Caco-2 (cell line): Measurements from ENCODE around the gene GALNTL6. TPM values are rescaled to one million over a fixed set of nuclear protein-coding genes. Genes with fewer than 3 reads are reported as not detected.

ENCODE experiments used
- BruUV-seq: library from RNA; stranded (reverse); fragments of 400-500 nt; replicated peaks from 2 replicates; lab custom pipeline; 2021; lab: Mats Ljungman, UMichigan
- CTCF ChIA-PET: fragments of 300-600 bp; sonication (Branson Sonifier 250); formaldehyde crosslinking; loops from one replicate; lab custom pipeline; 2022; ENCODE audit warnings: antibody characterized with exemption; lab: Charles Lee
- POLR2A ChIA-PET: fragments of 300-600 bp; sonication (Branson Sonifier 250); formaldehyde crosslinking; loops from one replicate; lab custom pipeline; 2022; ENCODE audit warnings: antibody characterized with exemption; lab: Charles Lee
- DNase-seq, 2 experiments: peaks; one replicate each; pipeline versions ENCODE4 v3.0.0 to v3.0.0-alpha.2; 2020 to 2022
- H3K27me3 ChIP-seq: replicated peaks from 2 replicates; pipeline ENCODE4 v1.6.0; 2011; ENCODE audit warnings: low read length; ENCODE audit not compliant: control insufficient read depth, insufficient read depth
- H3K36me3 ChIP-seq: 2 replicates; pipeline ENCODE4 v1.5.1; 2011; ENCODE audit warnings: low read length; ENCODE audit not compliant: control insufficient read depth, insufficient read depth
- H3K4me1 ChIP-seq: fragments of 250-450 bp; sonication (Bioruptor Pico); 2 replicates; pipeline ENCODE4 v1.5.1; 2020; ENCODE audit warnings: mild to moderate bottlenecking
- H3K4me3 ChIP-seq: 2 replicates; pipeline ENCODE4 v1.5.1; 2011; ENCODE audit warnings: low read depth, mild to moderate bottlenecking, control low read depth, low read length
- H3K9me3 ChIP-seq: fragments of 250-450 bp; sonication (Bioruptor Pico); 2 replicates; pipeline ENCODE4 v1.5.1; 2020; ENCODE audit warnings: mild to moderate bottlenecking, moderate library complexity
- H3K27ac Mint-ChIP-seq: one replicate; pipeline ENCODE4 v1.8.0; 2022; ENCODE audit warnings: mixed read lengths; ENCODE audit not compliant: unreplicated experiment
- H3K27me3 Mint-ChIP-seq: one replicate; pipeline ENCODE4 v1.8.0; 2022; ENCODE audit warnings: mixed read lengths; ENCODE audit not compliant: insufficient read depth, unreplicated experiment
- H3K36me3 Mint-ChIP-seq: one replicate; pipeline ENCODE4 v1.8.0; 2022; ENCODE audit warnings: mild to moderate bottlenecking, mixed read lengths; ENCODE audit not compliant: insufficient read depth, unreplicated experiment
- H3K4me1 Mint-ChIP-seq: one replicate; pipeline ENCODE4 v1.8.0; 2022; ENCODE audit warnings: low read depth, mixed read lengths; ENCODE audit not compliant: unreplicated experiment
- H3K4me3 Mint-ChIP-seq: one replicate; pipeline ENCODE4 v1.8.0; 2022; ENCODE audit warnings: mild to moderate bottlenecking, moderate library complexity, mixed read lengths; ENCODE audit not compliant: unreplicated experiment
- H3K9me3 Mint-ChIP-seq: one replicate; pipeline ENCODE4 v1.8.0; 2022; ENCODE audit warnings: mixed read lengths; ENCODE audit not compliant: unreplicated experiment
- CTCF ChIP-seq, 2 experiments: fragments of 200-600 bp in 1 of 2; IDR thresholded peaks; 1 replicate in 1 of 2; 2 replicates in 1 of 2; pipeline versions ENCODE4 v1.5.1 to v1.8.0; 2011 to 2022; ENCODE audit warnings: antibody characterized with exemption in 1 of 2, control low read depth in 1 of 2, inconsistent platforms in 1 of 2, low read depth in 1 of 2, low read length in 1 of 2, mild to moderate bottlenecking in 1 of 2, moderate library complexity in 1 of 2; ENCODE audit not compliant: insufficient read depth in 1 of 2, severe bottlenecking in 1 of 2, unreplicated experiment in 1 of 2
- intact Hi-C: fragments of 100-400 bp; cut with micrococcal nuclease; formaldehyde crosslinking; loops from one replicate; pipeline ENCODE4 v1.10.0; 2022; ENCODE audit not compliant: unreplicated experiment
- total RNA-seq: library from RNA; stranded (reverse); gene quantifications from 2 replicates; pipeline ENCODE4 v1.2.3, GENCODE V29; 2022

The GALNTL6 gene
- total RNA-seq, 1 experiment from 2014 or later: not detected

DNA sequence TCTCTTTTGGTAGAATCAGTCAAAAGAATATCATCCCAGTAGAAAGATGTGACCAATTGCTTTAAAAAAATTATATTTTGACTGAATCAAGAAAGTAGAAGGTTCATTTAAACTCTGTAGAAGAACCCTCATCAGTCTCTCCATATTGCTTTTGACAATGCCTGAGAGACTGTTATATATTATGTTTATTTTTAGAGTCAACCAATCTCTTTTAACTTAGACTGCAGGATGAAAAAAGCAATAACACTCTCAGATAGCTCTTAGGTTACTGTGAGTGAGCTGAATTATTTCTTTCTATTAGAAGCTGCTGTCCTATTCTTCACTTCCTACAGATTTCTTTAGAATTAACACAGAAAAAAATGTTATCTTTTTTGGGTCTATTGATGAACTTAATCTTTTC lies 38.1 kb downstream of the GALNTL6 start:
- no peak for TF ChIP-seq CTCF (IDR thresholded peaks at IDR 0.05; ENCODE audit: insufficient read depth in 1 of 2, low read depth in 1 of 2, low read length in 1 of 2, severe bottlenecking in 1 of 2, unreplicated experiment in 1 of 2)
- BruUV-seq: no TSS peak
- peaks cover 6% of the 10 kb centered on the region for H3K9me3 Mint-ChIP-seq
- no peaks in the 10 kb centered on the region for H3K27me3 Mint-ChIP-seq
- Histone ChIP-seq H3K4me1 (no peaks in the 10 kb centered on the region), H3K36me3 (no peaks in the 10 kb centered on the region), H3K27me3 (no peaks in the 10 kb centered on the region), H3K9me3 (no peaks in the 10 kb centered on the region), H3K4me3 (no peak overlapping the region)
- ChIA-PET POLR2A (no interaction called here), CTCF (no interaction called here)
- no peaks in the 10 kb centered on the region for H3K36me3 Mint-ChIP-seq
- intact Hi-C loops: no loop called here
- no peak for DNase-seq
- H3K4me3 Mint-ChIP-seq: no peak overlapping the region
- no peaks in the 10 kb centered on the region for H3K4me1 Mint-ChIP-seq
- H3K27ac Mint-ChIP-seq: no peak overlapping the region

DNA sequence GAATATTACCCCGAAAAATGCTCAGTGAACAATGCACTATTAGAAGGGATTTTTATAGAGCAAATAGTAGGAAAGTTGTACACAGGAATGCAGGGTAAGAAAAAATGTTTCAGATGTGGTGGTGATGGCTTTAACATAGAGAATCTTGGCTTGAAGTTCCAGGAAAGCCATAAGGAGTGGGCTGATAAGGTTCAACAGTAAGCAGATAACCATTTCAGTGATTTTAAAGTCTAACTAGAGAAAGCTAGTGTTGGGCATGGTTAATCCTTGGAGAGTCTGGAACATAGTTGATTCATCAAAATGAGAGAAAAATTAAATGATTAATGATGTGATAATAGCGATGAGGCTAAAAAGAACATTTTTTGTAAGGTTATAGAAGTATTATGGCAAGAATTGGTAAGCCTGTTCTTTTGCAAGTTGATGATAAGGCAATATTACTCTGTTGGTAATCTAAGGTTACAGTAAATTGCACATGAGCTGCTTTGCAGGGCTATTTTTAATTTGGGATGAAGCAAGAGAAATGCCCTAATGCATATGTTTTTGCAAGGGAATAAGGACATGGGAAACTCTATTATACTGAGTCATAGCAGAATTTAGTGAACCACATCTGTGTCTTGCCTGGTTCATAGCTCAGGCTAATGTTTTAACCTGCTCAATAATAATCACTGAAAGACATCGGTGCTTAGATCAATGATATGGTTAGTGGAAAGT lies 44.3 kb downstream of the GALNTL6 start:
- H3K4me1 ChIP-seq: no peaks in the 10 kb centered on the region
- Mint-ChIP-seq H3K9me3 (peaks cover 6% of the 10 kb centered on the region), H3K27ac (no peak overlapping the region), H3K27me3 (no peaks in the 10 kb centered on the region), H3K36me3 (no peaks in the 10 kb centered on the region), H3K4me1 (no peaks in the 10 kb centered on the region), H3K4me3 (no peak overlapping the region)
- ChIA-PET POLR2A (no interaction called here), CTCF (no interaction called here)
- no peak for DNase-seq
- intact Hi-C loops: no loop called here
- H3K36me3 ChIP-seq: no peaks in the 10 kb centered on the region
- TF ChIP-seq CTCF (IDR thresholded peaks at IDR 0.05; ENCODE audit: insufficient read depth in 1 of 2, low read depth in 1 of 2, low read length in 1 of 2, severe bottlenecking in 1 of 2, unreplicated experiment in 1 of 2): no peak
- H3K9me3 ChIP-seq: no peaks in the 10 kb centered on the region
- H3K27me3 ChIP-seq: no peaks in the 10 kb centered on the region
- BruUV-seq: no TSS peak
- no peak overlapping the region for H3K4me3 ChIP-seq

- BruUV-seq: no TSS peak
- no peak overlapping the region for H3K27ac Mint-ChIP-seq
Observed at GRCh38 chr4:171875291-171875690, 62.1 kb downstream of the GALNTL6 start.

More at GRCh38 chr4:171875291-171875690, 62.1 kb downstream of the GALNTL6 start:
- no peaks in the 10 kb centered on the region for H3K36me3 ChIP-seq
- ChIA-PET POLR2A (no interaction called here), CTCF (no interaction called here)
- H3K9me3 ChIP-seq: no peaks in the 10 kb centered on the region
- Mint-ChIP-seq H3K4me3 (no peak overlapping the region), H3K9me3 (no peaks in the 10 kb centered on the region), H3K27me3 (no peaks in the 10 kb centered on the region), H3K4me1 (peaks cover 4% of the 10 kb centered on the region), H3K36me3 (no peaks in the 10 kb centered on the region)
- no peaks in the 10 kb centered on the region for H3K27me3 ChIP-seq
- DNase-seq: no peak
- TF ChIP-seq CTCF (IDR thresholded peaks at IDR 0.05; ENCODE audit: insufficient read depth in 1 of 2, low read depth in 1 of 2, low read length in 1 of 2, severe bottlenecking in 1 of 2, unreplicated experiment in 1 of 2): no peak
- no peak overlapping the region for H3K4me3 ChIP-seq
- intact Hi-C loops: no loop called here
- peaks cover 5% of the 10 kb centered on the region; the same call in 1 of the 2 replicates for H3K4me1 ChIP-seq
